HG03064 (cell line): Measurements from ENCODE around the gene PSG3.
"Not testable (repeated sequence)": the region's sequence is repeated elsewhere in the genome, so short reads cannot be mapped to it uniquely, and the experiment has no call there.

Experiments
- ATAC-seq: cut with Tn5 transposase; IDR thresholded peaks from one replicate; pipeline ENCODE4 v1.9.1; 2021; ENCODE audit warnings: low read depth; ENCODE audit not compliant: unreplicated experiment

The PSG3 gene

DNA sequence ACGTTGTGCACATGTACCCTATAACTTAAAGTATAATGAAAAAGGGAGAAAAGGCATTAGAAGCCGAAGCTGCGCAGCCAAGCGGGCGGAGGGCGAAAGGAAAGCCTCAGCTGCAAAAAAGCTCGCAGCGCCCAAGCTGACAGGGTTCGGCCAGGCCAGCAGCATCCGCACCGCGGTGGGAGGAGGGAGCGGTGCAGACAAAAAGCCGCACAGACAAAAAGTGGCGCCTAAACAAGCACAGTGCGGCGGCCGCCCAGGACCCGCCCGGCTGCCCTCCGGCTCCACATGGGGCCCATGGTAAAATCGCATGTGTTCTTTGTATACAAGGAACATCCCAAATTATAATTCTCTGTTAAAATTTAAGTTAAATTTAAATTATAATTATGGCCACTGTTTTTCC lies 42.4 kb downstream of the PSG3 start:
- no peak for ATAC-seq

GRCh38 chr19:42695811-42696503 lies 44.3 kb downstream of the PSG3 start:
- ATAC-seq, result no peak

DNA sequence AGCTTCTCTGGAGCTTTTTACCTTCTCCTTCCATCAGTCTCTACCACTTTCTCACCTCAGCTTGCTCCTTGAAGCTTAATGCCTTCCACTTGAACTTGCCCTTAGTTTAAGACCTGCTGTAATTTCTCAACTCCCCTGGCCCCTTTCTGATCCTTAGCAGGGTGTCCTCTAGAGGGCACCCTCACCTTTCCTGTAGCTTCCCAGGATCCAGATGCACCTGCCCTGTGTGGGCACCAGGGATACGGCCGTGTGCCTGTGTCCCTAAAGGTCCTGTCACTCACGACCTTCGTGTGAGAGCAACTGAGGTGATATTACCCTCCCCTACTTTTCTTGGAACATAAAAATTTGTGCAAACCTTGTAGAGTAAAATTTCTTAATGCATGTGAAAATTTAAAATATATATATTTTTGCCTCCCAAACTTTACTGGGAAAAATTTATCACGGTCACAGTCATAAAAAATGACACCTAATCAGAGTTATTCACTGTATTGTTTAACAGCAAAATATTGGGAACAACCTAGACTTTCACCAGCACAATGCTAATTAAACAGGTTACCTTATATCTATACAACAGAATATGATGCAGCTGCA lies 46.4 kb downstream of the PSG3 start:
- no peak for ATAC-seq

- no peak for ATAC-seq
Observed at GRCh38 chr19:42683917-42684513, 56.3 kb downstream of the PSG3 start.

GRCh38 chr19:42676326-42676725 lies 64.0 kb downstream of the PSG3 start:
- ATAC-seq, result not testable (repeated sequence)

- ATAC-seq, result not testable (repeated sequence)
Observed at GRCh38 chr19:42674549-42674948, 65.7 kb downstream of the PSG3 start.
